HG03280 (cell line): Measurements from ENCODE around the gene SGPL1.
A peak's percentile ranks its signal among the peaks of the same experiment; 100 is the strongest.
"Not testable (repeated sequence)": the region's sequence is repeated elsewhere in the genome, so short reads cannot be mapped to it uniquely, and the experiment has no call there.

Experiments
- ATAC-seq: cut with Tn5 transposase; IDR thresholded peaks from one replicate; pipeline ENCODE4 v1.9.1; 2021; ENCODE audit warnings: mild to moderate bottlenecking, moderate library complexity; ENCODE audit not compliant: unreplicated experiment

Gene SGPL1, protein sequence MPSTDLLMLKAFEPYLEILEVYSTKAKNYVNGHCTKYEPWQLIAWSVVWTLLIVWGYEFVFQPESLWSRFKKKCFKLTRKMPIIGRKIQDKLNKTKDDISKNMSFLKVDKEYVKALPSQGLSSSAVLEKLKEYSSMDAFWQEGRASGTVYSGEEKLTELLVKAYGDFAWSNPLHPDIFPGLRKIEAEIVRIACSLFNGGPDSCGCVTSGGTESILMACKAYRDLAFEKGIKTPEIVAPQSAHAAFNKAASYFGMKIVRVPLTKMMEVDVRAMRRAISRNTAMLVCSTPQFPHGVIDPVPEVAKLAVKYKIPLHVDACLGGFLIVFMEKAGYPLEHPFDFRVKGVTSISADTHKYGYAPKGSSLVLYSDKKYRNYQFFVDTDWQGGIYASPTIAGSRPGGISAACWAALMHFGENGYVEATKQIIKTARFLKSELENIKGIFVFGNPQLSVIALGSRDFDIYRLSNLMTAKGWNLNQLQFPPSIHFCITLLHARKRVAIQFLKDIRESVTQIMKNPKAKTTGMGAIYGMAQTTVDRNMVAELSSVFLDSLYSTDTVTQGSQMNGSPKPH

DNA sequence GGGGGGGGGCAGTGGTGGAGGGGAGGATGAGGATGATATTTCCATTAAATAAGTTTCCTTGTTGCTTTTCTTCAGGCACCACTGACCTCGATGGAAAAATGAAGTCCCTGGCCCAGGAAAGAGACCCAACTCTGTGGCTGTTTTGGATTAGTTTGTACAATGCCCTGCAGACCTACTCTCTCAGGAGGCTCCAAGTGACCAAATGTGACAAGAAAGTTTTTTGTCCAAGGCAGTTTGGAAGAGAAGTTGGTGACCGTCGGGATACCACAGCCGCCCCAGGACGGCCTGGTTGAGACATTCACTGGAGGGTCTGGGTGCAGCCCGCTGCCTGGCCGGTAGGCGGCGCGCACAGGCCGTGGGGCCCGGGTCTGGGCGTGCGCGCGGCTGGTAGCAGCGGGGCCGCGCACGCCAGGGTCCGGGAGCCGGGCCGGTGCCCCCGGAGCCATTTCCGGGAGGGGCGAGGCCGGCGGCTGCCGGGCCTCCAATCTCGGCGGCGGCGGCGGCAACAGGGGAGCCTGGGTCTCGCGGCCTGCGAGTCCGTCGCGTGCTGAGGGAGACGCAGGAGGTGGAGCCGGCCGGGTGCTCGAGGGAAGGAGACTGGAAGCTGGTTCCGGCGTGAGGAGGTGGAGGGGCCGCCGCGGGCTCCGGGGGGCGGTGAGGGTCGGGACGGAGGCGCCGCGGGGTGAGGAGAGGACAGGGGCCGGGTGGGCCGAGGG lies at the start of gene SGPL1:
TSS of gene SGPL1 (plus strand) at position 445 of the 716 bp plus-strand sequence. CDS start 906 bp downstream, outside the sequence.
- ATAC-seq: peak; percentile 93

DNA sequence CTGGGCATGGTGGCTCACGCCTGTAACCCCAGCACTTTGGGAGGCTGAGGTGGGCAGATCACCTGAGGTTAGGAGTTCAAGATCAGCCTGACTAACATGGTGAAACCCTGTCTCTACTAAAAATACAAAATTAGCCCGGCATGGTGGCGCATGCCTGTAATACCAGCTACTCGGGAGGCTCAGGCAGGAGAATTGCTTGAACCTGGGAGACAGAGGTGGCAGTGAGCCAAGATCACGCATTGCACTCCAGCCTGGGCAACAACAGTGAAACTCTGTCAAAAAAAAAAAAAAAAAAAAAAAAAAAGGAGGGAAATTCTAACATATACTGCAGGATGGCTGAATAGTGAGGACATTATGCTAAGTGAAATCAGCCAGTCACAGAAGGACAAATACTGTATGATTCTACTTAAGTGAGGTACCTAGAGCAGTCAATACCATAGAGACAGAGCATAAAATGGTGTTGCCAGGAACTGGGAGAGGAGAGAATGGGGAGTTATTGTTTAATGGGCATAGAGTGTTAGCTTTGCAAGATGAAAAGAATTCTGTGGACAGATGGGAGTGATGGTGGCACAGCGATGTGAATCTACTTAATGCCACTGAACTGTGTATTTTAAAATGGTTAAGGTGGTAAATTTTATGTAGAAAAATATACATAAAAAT lies 47.6 kb upstream of the SGPL1 start:
- ATAC-seq: not testable (repeated sequence)

DNA sequence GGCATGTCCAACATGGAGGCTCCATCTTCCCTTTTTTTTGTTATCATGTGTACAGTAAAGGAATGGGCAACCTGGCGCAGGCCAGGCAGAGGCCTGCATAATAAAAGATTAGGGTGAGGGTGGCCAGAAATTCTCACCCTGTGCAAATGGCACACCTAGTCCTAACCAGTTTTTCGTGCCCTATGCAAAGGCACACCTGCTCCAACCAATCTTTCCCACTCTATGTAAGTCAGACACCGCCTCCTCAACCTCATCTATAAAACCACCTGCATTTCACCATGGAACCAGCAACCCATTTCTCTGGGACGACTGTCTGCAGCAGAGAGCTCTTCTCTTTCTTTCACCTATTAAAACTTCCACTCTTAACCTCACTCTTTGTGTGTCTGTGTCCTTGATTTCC lies 46.6 kb upstream of the SGPL1 start:
- no peak for ATAC-seq

DNA sequence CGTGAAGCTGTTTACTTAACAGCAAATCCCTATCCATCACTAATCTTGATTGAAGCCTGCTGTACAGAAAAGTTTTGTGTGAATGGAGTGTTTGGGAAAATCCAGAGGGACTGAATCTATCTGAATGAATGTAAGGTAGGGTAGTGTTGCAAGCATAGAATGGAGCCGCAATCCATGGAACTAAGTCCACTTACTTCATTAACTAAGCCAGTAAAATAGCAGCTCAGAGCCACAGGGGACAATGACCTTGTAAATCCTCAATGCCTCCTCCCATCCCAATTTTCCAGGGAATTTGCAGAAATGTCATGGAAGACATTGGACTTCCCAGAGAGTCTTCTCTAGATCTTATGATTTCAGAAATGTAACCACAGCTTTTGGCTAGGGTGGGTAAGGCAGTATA lies 45.7 kb upstream of the SGPL1 start:
- no peak for ATAC-seq

DNA sequence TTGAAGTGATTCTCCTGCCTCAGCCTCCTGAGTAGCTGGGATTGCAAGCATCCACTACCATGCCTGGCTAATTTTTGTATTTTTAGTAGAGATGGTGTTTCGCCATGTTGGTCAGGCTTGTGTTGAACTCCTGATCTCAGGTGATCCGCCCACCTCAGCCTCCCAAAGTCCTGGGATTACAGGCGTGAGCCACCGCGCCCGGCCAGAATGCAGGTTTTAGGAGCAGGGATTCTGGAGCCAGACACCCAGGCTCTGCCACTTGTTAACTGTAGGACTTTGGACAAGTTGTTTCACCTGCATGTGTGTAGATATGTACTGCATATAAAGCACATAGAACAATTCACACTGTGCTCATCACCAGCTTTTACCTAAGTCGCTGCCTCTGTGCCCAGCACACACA lies 45.2 kb upstream of the SGPL1 start:
- ATAC-seq: not testable (repeated sequence)

DNA sequence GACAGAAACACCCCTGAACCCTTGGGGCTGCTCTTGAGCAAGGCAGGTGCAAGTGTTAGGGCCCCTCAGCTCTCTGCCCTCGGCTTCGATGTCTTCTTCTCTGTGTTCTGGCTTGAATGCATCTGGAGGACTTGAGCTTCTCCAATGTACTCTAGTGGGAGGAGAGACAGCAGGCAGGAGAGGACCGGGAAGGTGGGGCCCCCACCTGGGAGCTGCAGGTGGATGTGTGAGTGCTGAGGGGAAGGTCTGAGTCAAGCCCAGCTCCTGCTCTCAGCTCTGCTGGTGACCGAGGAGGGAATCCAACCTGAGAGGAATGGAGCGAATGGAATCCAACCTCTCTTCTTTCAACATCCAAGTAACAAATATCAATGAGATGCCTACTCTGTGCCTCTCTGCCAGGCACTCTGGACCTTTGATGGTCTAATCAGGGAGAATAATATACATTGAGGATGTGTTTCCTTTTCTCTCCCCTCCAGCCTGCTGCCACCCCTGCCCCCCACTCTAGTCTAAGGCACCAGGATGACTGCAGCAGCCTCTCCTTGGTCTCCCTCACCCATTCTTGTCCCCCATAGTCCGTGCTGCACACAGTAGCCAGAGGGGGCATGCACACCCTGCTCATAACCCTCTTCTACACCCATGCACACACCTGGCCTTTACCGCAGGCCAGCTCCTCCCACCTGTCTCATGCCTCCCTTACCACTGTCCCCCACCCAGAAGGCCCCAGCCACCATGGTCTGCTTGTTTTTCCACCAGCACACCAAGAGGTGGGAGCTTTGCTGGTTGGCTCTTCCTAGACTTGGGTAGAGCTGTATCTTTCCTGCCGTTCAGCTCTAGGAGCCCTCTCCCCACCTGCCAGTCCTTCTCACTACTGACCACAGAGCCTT lies 44.2 kb upstream of the SGPL1 start:
- ATAC-seq: no peak

DNA sequence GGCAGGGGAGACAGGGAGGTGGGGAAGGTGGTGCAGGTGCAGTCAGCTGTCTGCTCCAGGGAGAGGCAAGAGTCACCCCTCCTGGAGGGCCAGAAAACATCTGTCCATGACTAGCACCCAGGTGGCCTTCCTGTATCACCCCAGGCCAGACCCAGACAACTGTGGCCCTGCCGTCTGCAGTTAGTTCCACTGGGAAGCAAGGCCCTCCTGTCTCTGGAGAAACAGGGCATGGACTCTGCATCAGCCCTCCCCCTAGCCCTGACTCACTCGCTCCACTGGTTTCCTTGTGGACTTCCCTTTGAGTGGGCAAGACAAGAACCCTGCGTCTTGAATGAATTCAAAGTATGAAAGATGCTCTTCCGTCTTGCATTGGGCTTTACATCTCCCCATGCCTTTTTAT lies 43.1 kb upstream of the SGPL1 start:
- no peak for ATAC-seq

DNA sequence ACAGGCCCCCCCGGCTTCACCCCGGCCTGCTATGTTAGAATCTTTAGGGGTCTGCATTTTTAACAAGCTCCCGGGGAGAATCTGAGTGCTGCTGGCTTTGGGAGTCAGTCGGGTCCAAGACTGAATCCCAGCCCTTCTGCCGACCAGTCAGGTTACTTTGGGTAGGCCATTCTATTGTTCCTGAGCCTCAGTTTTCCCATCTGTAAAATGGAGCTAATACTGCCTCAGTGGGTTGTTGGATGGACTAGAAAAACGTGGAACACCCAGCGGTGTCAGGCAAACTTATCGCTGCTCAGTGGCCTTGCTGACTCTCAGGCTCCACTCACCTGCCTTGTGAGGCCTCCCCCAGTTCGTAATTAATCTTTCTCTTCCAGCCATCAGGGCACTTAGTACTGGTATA lies 42.3 kb upstream of the SGPL1 start:
- ATAC-seq: no peak

DNA sequence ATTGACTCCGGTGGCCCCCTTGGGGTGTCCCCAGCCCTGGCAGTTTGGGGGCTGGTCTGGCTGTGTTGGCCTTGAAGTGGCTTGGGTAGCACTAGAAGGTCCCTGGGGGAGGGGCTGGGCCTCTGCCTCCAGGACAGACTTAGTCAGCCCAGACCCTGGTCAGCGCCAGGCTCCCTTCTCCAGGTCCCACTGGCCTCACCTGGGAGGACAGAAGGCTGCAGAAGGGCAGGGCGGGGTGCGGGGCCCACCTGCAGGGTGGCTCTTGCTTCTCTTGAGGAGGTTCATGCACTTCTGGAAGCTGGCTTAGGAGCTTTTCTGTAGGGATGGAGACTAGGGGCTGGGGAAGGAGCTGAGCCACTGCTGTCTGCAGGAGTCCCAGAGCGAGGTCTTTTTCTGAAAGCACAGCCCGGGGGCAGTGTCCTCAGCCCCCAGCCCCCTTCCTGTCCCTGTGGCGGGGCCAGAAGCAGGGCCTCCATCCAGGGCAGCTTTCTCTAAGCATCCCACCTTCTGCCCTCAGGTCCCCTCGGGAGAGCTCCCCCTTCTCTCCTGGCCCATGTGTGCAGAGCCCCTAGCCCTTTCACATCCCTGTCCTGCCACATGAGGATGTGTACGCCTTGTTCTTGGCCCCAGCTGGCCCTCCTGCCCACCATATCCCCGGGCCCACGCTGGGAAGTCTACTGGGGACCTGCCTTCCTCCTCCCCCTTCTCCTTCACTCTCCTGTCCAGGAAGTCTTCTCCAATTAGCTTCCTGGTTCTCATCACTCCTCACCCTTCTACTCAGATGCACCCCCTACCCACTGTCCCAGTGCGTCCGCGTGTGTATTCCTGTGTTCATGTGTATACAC lies 41.6 kb upstream of the SGPL1 start:
- no peak for ATAC-seq

DNA sequence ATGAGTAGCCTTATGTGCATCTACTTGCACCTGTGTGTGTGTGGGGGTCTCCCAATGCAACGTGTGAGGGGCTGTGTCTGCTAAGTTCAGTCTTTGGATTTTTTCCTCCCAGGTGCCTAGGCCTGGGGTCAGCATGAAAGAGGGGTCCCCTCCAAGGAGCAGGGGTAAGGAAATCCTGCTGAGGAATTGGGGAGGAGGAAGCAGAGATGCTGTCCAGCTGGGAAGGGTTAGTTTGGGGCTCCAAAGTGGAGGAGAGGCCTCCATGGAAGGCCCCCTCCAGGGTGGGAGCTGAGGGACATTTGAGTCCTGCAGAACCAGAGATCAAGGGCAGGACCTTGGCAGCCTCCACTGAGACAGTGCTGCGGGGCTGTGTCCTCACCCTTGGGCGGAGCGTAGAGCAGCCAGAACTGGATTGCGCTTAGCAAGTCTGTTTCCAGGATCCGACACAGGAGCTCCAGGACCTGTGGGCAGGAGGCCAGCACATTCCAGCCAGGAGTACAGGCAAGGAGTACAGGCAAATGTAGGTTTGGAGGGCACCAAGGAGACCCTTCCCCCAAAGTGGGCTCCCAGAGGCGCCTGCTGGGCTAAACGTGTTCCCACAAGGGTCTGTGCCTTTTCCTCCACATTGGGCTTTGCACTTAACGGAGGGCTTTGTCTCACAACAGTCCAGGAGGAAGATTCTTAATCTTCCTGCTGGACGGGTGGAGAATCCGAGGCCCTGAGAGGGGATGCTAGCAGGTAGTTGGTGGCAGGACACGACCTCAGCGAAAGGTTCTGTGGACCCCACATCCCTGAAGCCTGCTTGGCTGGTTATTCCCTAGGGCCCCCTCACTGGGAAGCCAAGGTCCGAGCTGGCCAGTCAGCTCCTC lies 40.7 kb upstream of the SGPL1 start:
- ATAC-seq: no peak

DNA sequence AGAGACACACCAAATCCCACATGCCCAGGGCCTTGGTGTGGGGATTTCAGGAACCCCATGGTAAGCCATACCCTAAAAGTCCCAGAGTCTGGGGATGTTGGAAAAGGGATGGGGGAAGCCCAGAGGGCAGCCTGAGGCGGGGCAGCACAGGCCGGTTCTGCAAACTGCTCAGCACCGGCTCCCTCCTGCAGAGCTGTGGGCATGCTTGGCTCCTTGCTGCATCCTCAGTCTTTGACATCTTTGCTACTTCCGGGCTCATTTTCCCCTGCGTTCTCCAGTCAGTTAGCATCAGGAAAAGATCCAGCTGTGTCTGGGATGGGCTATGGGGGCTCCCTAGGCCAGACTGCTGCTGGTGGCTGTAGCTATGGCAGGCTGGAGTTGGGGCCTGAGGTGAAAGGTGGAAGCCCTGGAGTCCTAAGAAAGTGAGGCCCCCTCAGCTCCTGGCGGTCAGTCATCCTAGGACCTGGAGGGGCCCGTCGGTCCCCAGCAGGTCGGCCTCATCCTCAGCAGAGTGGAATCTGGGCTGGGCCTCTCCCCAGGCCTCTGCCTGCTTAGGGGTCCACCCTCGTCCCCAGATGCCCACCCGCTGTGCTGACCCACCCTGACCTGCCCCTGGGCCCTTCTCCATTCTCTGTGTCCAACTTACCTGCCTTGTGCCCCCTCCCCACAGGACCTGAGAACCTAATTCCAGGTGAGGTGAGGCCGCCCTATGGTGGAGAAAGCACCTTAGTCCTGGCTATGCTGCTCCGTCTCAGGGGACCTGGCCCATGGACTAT lies 39.9 kb upstream of the SGPL1 start:
- no peak for ATAC-seq

DNA sequence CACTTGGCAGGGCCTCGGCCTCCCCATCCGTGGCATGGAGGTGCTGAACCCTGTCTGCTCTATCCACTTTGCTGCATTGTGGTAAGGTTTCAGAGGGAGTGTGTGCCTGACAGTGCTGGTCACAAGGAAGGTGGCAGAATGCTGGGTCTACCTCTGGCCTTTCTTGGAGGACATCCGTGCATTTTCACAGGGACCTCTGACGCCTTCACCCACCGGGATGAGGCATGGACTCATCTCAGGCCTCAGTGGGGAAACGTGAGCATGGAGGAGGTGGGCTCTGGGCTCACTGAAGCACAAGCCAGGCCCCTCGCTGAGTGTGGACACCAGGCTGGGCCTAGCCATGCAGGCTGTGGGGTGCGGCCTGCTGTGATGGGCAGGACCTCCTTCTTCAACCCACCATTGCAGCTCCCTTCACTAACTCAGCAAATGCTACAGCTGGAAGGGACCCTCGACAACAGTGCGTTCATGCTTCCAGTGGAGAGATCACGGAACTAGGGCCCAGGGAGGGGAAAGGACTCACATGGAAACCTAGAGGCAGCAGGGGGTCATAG lies 39.2 kb upstream of the SGPL1 start:
- ATAC-seq: no peak

DNA sequence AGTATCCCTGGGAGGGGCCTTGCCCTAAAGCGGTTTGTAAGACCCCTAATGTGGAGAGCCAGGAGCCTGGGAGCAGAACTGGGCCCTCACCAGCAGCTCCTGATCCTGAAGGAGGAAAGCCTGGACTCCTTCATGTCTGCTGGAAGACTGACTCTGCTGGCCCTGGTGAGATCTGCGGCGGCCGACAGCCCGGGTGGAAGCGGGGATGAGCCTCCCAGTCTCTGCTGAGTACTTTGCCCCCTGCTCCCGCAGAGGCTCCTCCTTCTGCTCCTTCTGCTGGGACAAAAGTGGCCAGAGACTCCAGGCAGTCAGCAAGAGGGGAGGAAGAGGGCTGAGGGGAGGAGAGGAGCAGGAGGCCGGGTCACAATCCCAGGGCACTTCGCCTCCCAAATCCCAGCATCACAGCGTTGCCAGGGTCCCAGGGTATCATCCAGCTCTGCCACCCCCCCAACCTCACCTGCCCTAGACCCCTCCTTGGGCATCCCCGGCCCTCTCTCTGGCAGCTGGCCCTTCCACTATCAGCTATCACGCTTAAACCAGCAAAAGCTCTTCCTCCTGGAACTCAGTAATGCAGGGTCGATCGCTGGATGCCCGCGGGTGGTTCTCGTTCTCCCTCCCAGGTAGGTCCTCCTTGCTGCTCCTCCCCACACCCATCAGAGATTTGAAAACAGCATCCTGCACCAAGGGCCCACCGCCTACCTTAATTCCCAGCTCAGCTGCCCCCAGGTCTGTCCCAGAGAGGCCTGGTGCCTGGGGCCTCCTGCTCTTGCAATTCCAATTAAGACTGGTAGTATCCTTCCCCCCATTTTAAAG lies 38.5 kb upstream of the SGPL1 start:
- no peak for ATAC-seq

DNA sequence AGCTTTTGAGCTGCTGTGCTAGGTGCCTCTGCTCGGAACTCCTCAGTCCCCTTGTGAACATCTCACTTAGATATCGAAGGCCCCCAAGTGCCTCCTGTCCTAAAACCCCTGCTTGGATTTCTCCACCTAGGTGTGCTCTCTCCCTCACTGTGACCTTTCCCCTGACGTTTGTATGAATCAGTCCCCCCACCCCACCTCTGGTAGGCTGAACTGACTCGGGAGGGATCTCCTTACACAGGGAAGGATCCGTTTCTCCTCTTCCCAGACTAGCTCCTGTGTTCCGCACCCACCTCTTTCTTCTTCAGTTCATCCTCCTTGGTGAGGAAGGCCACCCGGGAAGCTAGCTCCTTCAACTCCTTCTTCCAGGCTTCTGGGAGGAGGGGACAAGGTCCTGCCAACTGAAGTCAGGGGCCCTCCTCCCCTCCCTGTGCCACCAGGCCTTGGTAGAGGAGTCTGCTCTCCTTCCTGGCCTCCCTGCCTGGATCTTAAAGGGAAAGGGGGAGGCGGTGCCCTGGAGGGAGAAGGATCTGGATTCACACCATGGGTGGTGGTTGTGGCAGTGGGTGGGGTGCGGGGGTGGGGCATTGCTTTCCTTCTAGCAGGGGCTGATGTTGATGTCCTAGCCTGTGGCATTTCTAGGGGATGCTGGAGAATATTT lies 37.4 kb upstream of the SGPL1 start:
- ATAC-seq: no peak

DNA sequence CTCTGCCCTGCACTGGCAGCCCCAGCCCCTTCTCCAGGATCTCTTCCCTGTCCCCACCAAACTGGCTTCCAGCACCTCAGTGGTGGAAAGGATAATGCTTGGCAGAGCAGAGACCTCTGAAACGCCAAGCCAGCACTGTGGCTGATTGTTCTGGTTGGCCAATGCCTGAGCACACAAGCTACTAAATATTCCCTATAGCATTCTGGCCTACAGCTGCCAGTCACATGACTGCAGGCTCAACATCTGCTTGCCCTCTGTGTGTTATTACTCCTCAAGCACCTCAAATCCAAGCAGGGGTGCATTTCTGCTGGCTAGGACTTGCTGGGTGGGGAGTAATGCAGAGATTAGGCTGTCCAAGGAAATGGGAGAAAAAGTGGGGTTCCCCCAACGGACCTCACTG lies 36.7 kb upstream of the SGPL1 start:
- no peak for ATAC-seq
